GM21423 (cell line): ENCODE data around the gene ANKLE1.
"Not testable (repeated sequence)": the region's sequence is repeated elsewhere in the genome, so short reads cannot be mapped to it uniquely, and the experiment has no call there.

Source experiments
- ATAC-seq: cut with Tn5 transposase; IDR thresholded peaks from one replicate; pipeline ENCODE4 v1.9.1; 2021; ENCODE audit warnings: mild to moderate bottlenecking, moderate library complexity; ENCODE audit not compliant: unreplicated experiment

ANKLE1 gene

DNA sequence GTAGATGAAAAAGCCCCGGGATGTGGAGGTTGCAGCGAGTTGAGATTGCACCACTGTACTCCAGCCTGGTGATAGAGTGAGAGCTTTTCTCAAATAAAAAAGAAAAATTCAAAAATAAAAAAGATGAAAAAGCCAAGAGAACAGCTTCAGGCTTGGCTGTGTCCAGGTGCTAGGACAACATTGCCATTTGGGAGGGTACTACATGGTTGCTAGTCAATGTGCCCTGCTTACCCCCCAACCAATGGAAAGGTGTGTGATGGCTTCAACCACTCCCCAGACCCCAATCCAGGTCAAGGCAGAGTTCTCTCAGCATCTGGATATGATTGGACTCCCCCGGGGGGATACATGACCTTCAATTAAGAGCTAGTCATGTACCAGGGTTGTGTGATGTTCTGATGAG lies 2.3 kb upstream of the ANKLE1 start:
- no peak for ATAC-seq

DNA sequence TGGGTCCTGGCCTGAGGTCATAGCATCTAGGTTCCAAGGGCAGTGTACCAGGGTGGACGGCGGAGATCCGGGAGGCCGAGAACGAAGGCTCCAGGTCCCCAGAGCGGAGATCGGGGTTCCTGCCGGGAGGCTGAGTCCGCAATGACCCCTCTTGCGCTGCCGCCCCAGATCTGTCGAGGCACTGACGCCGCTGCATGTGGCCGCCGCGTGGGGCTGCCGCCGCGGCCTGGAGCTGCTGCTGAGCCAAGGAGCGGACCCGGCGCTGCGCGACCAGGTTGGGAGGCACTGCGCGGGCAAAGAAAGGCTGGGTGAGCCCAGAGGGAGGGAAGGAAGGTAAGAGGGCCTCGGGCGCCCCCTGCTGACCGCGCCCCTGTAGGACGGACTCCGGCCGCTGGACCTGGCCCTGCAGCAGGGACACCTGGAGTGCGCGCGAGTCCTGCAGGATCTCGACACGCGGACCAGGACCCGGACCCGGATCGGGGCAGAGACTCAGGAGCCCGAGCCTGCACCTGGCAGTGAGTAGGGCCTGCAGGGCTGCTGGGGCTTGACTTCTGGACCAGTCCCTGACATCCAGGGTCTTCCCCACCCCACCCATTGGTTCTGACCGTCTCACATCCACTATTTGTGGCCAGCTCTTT lies 906 bp downstream of the ANKLE1 start:
- no peak for ATAC-seq

DNA sequence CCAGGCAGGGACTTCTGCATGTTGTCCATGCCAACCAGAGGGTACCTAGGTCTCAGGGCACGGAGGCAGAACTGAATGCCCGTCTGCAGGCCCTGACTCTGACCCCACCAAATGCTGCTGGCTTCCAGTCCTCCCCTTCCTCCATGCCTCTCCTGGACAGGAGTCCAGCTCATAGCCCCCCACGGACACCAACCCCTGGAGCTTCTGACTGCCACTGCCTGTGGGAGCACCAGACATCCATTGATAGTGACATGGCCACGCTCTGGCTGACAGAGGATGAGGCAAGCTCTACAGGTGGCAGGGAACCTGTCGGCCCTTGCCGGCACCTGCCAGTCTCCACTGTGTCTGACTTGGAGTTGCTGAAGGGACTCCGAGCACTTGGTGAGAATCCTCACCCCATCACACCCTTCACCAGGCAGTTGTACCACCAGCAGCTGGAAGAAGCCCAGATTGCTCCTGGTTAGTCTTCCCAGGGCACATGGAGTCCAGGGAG lies 1.8 kb downstream of the ANKLE1 start:
- ATAC-seq: no peak

DNA sequence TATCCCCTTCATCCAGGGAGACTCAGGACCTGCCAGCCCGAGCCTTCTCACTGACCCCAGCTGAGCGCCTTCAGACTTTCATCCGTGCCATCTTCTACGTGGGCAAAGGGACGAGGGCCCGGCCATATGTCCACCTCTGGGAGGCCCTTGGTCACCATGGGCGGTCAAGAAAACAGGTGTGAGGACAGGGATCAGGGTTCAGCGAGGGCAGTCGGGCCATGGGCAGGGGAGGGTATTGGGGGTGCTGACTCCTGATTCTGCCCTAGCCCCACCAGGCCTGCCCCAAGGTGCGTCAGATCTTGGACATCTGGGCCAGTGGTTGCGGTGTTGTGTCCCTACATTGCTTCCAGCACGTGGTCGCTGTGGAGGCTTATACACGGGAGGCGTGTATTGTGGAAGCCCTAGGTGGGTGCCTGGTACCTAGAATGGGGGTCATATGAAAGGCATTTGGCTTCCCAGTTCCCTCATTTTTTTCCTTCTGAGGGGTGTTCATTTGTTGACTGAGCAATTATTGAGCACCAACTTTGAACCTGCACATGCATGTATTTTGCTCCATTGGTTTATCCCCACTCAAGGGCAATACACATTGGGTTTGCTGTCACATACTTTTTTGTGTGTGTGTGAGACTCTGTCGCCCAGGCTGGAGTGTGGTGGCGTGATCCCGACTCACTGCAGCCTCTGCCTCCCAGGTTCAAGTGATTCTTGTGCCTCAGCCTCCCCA lies 3.9 kb downstream of the ANKLE1 start:
- no peak for ATAC-seq

DNA sequence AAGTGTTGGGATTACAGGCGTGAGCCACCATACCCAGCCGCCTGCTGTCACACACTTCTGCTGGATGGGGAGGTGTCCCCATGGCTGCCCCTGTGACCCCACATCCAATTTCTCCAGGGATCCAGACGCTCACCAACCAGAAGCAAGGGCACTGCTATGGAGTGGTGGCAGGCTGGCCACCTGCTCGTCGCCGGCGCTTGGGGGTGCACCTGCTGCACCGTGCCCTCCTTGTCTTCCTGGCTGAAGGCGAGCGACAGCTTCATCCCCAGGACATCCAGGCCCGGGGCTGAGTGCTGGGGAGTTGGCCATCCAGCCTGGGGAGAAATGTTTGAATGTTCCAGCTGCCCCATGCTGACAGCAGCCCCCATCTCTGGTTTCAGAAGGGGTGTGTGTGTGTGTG lies 4.6 kb downstream of the ANKLE1 start:
- no peak for ATAC-seq

DNA sequence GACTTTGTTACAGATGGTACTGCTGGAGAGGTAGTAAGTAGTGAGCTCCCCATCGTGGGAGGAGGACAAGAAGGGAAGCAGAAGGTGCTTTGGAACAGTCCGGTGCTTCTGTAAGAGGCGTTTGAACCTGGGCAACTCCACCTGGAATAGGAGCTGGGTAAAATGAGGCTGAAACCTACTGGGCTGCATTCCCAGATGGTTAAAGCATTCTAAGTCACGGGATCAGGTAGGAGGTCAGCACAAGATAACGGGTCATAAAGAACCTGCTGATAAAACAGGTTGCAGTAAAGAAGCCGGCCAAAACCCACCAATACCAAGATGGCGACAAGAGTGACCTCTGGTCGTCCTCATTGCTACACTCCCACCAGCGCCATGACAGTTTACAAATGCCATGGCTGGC lies 5.1 kb downstream of the ANKLE1 start:
- no peak for ATAC-seq

DNA sequence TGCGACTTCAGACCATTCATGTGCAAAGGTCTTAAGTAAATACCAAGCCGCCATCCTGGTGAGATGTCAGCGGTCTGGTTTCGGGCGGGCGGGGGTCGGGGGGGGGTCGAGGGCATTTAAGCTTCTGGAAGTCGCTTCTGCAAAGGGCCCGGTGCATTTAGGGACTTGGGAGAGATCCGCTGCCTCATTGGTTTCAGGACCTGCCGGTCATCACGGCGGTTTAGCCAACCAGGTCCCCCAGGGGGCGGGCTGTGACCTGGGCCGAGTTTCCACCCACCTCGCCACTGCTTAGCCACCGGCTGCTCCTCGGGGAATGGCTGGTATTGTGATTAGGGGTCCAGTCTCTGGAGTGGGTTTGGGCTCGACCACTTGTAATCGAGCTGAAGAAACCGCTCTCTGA lies 7.8 kb downstream of the ANKLE1 start:
- ATAC-seq: no peak

DNA sequence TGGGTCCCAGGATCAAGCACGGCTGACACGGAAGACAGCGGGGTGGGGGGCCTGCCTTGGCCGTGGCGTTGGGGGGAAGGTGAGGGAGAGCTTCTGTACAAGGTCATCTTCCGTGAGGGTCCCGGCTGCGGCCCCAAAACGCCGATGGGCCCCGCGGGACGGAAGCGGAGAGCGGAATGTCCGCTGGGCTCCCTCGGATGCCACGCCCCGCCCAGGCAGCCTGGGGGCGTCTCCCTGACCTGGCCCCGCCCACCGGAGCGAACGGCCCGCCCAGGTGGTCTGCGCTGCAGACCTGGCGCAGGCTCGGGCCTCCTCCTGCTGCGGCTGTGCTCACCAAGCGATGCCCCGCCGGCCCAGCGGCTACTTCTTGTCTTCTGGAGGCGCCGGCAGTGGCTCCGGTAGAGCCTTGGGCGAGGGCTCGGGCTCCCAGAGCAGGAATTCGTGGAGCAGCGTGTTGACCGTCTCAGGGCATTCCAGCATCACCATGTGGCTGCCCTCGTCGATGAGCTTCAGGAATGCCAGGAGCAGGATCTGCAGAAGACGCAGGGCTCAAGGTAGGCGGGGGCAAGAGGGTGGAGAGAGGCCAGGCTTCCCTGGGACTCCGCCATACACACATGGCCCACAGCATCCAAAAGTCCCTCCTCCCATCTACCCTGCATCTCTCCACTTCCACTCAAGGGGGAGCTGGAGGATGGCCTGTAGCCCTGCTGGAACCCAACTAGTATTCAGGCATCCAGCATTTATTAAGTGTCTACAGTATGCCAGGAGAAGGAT lies 10.8 kb downstream of the ANKLE1 start:
- peak; percentile 76 for ATAC-seq

DNA sequence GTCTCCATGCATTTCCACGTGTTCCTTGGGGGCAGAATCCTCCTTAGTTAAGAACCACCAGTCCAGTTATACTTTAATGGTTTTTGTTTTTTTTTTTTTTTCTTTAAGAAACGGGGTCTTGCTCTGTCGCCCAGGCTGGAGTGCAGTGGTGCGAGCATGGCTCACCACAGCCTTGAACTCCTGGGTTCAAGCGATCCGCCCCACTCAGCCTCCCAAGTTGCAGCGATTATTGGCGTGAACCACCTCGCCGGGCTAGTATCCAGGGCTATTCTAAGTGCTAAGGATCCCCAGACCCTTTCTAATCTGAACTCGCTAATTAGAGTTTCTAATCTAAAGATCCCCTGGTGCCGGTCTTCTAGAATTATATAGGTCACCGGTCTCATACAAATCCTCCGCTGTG lies 11.9 kb downstream of the ANKLE1 start:
- no peak for ATAC-seq

DNA sequence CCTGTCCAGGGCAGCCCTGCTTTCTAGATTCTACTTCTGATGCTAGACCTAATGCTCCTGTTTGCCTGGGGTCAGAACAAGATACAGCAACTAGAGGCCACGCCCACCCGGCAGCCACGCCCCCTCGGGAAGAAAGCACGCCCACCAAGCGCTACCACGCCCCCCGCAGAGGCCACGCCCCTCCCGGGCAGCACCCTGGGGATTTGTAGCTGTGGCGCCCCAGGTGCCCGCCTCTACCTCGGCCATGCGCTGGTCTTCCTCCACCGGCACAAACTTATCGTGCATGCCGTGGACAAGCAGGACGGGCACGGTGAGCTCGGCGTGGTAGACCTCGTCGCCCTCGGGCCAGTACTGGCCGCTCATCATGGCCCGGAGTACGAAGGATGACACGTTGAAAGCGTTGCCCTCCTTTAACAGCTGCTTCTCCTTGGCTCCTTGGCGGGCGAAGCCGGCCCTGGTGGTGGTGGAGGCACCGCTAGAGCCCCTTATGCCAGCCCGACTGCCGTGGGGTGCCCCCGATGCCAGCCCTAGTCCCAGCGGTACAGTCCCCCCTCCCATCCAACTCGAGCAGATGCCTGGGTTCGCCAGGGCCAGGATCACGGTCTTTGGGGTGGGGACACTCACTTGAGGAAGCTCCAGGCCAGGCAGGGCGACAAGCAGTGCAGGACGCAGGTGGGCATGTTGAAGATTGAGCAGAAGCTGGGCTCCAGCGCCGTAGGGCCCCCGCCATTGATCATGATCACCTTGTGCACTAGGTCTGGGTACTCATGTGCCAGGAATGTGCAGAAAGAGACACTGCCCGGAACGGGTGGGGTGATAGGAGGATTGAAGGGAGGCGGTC lies 12.6 kb downstream of the ANKLE1 start:
- no peak for ATAC-seq

DNA sequence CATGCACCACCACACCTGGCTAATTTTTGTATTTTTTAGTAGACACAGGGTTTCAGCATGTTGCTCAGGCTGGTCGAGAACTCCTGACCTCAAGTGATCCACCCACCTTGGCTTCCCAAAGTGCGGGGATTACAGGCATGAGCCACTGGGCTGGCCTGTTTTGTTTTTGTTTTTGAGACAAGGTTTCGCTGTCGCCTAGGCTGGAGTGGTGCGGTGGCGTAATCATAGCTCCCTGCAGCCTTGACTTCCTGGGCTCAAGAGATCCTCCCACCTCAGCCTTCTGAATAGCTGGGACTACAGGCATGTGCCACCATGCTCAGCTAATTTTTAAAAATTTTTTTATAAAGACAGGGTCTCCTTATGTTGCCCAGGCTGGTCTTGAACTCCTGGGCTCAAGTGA lies 13.8 kb downstream of the ANKLE1 start:
- ATAC-seq: not testable (repeated sequence)

DNA sequence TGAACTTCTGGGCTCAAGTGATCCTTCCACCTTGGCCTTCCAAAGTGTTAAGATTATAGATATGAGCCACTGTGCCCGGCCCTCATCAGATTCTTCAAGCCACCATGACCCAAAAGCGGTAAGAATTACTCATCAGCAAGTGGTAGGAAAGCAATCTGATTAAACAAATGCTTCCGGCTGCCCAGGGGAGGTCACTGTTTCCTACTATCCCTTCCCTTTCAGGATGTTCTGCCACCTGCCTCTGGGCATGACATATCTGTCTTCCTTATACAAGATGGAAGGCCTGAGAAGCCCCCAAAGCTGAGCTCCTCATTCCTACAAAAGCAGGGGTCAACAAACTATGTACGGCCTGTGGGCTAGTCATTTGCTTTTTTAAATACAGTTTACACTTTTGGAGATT lies 14.6 kb downstream of the ANKLE1 start:
- ATAC-seq: no peak

DNA sequence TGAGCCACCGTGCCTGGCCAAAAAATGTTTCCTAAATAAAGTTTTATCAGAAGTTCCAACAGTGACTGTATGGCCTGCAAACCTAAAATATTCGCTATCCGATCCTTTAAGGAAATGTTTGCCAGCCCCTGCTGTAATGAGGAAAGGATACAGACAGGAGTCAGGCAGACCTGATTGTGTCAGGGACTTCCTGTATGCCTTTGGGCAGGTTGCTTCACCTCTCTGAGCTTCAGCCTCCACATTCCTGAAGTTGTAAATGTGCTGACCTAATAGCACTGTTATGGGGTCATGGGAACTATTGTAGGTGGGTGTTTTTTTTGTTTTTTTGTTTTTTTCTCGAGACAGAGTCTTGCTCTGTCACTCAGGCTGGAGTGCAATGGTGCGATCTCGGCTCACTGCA lies 15.3 kb downstream of the ANKLE1 start:
- no peak for ATAC-seq

DNA sequence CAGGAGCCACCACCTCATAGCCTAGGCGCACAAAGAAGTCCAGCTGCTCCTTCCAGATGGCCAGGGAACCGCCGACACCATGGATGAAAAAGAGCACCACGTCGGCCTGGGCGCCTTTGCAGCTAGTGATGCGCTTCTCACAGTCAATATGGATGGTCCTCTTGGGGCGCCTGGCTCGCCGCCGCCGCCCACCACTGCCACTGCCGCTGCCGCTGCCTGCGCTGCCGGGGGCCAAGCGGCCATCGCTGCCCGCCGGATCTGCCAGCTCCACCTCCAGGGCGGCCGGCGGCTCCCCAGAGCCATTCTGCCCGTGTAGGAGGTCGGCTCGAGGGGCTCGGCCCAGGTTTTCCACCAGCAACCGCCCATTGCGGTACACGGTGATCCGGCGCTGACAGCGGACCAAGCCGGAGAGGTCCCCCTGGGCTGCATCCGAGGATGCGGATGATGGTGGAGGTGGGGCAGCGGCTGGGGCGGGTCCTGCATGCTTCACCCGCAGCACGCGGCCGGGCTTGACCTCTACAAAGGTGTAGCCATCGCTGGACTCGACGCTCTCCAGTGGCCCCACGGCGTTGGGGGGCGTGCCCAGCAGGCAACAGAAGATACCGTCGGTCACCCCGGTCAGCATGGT lies 19.4 kb downstream of the ANKLE1 start:
- ATAC-seq: no peak

DNA sequence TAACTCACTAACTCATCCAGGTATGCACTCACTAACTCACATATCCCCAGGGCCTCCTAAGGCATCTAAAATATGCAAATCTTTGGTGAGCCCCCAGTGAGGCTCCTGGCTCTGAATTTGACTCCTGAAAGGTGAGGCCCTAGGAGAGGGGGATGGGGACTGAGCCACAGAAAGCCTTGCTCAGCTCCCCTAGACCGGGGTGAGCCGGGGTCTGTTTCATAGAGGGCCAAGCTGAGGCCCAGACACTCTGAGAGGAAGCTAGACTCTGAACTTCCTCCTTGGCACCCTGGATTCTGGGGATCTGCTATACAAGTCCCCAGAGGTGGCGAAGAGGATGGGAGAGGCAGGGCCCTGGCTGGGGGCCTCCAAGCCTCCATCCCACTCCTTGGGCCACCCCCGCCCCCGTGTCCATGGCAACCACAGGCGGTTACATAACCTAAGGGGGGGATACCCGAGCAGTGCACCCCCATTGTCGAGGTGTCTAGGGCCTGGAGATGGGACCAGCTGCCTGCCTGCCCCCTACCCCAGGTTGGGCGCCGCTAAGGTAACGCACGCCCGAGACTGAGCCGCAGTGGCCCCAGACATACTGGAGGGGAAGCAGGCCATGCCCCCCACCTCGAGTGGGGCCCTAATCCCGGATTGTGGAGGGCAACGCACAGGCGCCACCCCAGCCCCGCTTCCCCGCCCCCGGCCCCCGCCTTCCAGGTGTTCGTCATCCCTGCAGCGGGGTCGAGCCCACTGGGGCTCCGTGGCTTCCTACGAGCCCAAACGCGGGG lies 20.9 kb downstream of the ANKLE1 start:
- no peak for ATAC-seq

DNA sequence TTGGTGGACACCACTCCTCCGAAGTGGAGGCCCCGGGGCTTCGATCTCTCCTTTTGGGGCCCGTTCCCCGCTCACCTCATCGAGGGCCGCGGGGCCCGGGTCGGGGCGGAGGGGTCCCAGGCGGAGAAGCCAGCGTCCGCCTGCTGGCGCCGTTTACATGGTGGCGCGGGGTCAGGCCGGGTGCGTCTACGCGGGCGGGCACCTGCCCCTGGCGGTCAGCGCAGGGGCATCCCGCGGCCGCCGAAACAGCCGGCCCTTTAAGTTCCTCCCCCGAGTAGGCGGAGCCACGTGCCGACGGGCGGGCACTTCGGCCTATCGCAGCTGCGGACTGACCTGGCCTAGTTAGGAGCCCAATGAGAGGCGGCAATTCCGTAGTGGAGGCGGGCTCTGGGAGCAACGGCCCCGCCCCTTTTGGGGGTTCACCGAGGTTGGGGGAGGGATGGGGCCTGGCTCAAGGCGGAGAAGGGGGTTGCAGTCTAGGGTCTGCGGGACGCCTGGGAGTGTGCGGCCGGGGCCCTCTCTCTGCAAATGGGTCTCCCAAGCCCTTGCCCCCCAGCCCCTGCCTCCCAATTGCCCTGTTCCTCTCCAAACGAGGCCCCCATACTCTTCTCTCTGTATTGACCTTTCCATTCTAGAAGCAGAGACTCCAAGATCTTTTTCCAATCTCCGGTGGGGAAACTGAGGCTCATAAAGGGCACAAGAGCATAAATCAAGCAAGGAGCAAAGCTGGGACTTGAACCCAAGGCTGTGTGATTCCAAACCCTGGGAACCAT lies 21.7 kb downstream of the ANKLE1 start, which contains the start of gene ABHD8:
ABHD8 (minus strand) TSS at position 259 of the 773 bp plus-strand sequence. CDS start 1,809 bp downstream, outside the sequence.
- peak; percentile 51 for ATAC-seq

DNA sequence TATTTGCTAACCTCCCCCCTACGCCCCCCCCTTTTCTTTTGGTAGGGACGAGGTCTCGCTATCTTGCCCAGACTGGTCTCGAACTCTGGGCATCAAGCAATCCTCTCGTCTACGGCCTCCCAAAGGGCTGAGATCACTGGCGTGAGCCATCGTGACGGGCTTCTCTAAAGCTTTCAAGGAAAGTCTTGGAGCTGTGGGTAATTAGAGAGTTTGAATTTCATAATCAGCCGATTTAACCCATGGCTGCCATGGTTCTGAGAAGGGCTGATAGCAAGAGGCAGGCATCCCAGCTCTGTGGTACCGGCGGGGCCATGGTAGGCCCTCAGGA lies 22.2 kb downstream of the ANKLE1 start:
- ATAC-seq: no peak

DNA sequence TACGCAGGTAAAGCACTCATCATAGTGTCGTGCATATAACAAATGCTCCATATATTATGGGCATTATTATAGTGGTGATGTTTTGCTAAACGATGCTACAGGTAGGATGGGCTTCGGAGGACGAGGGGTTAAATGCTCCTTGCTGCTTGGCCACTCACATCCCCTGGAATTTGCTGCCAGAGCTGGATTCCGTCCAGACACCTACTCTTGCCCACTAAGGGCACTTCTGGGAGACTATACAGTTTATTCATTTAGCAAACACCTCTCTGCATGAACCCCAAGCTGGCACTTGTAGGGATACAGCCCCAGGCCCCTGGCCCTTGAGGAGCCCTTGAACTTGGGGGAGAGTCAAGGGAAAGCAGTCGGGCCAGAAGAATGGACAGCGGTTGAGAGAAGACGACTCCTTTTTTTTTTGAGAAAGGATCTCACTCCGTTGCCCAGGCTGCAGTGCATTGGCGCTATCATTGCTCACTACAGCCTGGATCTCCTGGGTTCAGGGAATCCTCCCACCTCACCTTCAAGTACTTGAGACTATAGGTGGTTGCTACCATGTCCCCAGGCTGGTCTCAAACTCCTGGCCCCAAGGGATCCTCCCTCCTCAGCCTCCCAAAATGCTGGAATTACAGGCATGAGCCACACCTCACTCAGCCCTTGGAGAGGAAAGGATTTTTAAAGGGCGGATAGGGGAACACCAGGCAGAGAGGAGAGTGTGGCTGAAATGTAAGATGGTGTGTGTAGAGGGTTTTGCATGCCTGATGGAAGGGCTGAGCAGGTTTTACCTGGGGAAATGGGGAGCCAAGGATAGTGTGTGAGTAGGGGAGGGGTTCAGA lies 22.9 kb downstream of the ANKLE1 start:
- no peak for ATAC-seq
